Measurements from ENCODE around the gene TPRG1L.

GRCh38 chr1:3603571-3604467 is 21.0 kb upstream of the TPRG1L start:
- no peak for TF ChIP-seq CTCF (IDR thresholded peaks at IDR 0.05)
- no peak for TF ChIP-seq EZH2 (IDR thresholded peaks at IDR 0.05)

All from neural progenitor cell (in vitro differentiated cells).